Measurements from ENCODE around the gene FBXO48. TPM values are rescaled to one million over a fixed set of nuclear protein-coding genes. Genes with fewer than 3 reads are reported as not detected.

The FBXO48 gene
- polyA plus RNA-seq, 1 donor = 2.3 TPM

DNA sequence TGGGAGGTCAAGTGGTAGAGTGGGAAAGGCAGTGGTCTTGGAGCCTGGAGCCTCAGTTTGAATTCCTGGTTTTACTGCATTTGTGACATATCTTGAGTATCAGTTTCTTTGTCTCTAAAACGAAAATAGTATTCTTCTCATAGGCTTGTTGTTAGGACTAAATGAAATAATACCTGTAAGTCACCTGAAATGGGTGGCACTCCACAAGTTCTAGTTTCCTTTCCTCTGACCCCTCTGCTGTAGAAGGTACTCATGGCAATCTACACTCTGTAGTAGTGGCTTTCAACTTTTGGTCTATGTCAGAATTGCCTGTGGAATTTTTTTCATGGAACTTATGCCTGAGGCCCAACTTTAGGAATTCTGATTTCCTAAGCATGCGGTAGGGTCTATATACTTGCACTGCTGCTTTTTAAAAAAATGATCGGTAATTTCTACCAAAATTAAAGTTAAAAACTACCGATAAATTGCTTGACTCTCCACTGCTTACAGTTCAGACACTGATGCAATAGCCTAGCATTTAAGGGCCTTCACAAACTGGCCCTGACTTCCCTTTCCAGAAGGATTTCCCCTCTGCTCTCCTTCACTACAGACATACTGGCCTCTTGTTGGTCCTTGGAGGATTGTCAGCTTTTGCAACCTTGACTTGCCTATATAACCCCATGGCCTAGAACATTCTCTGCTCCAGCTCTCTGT is 54.8 kb downstream of the FBXO48 start:
- no peak for DNase-seq

- no peak for DNase-seq
These were observed 55.5 kb downstream of the FBXO48 start for GRCh38 chr2:68411397-68412126.

Other genes starting within 250 kb of the FBXO48 start
- gene PPP3R1, start 214.8 kb downstream of the FBXO48 start, polyA plus RNA-seq (ENCODE audit: insufficient read length) = 71.5 TPM
- 21.5 TPM for gene CNRIP1, start 147.3 kb downstream of the FBXO48 start, polyA plus RNA-seq (ENCODE audit: insufficient read length)
- 4.7 TPM for gene PLEK, start 102.0 kb downstream of the FBXO48 start, polyA plus RNA-seq (ENCODE audit: insufficient read length)
- gene APLF, start 291 bp upstream of the FBXO48 start, polyA plus RNA-seq (ENCODE audit: insufficient read length) = 4.8 TPM
- gene PROKR1, start 176.3 kb upstream of the FBXO48 start, polyA plus RNA-seq (ENCODE audit: insufficient read length) = 0.40 TPM

Data from left kidney (tissue), 2 donors.